Mucosa of rectum (tissue), 2 donors: ENCODE results near the gene NDUFS2.
A peak's percentile ranks its signal among the peaks of the same experiment; 100 is the strongest.

Experiments used
- H3K27ac ChIP-seq, 2 donors: one replicate each; pipeline ENCODE4 v1.7.0; 2013; ENCODE audit warnings: inconsistent platforms in 2 of 2, low read depth in 2 of 2, low read length in 2 of 2
- H3K27me3 ChIP-seq, 2 donors: one replicate each; pipeline ENCODE4 v1.7.0; 2013; ENCODE audit warnings: low read length in 2 of 2; ENCODE audit not compliant: control insufficient read depth in 2 of 2, insufficient read depth in 2 of 2
- H3K36me3 ChIP-seq, 2 donors: one replicate each; pipeline ENCODE4 v1.7.0; 2013; ENCODE audit warnings: low read length in 2 of 2; ENCODE audit not compliant: control insufficient read depth in 2 of 2, insufficient read depth in 2 of 2
- H3K4me1 ChIP-seq, 2 donors: one replicate each; pipeline ENCODE4 v1.7.0; 2013; ENCODE audit warnings: low read length in 2 of 2, mild to moderate bottlenecking in 1 of 2; ENCODE audit not compliant: control insufficient read depth in 2 of 2, insufficient read depth in 2 of 2
- H3K4me3 ChIP-seq, 2 donors: one replicate each; pipeline ENCODE4 v1.7.0; 2013; ENCODE audit warnings: low read length in 2 of 2
- H3K9ac ChIP-seq, 2 donors: one replicate each; pipeline ENCODE4 v1.7.0; 2013; ENCODE audit warnings: low read length in 2 of 2, low read depth in 1 of 2, mild to moderate bottlenecking in 1 of 2
- H3K9me3 ChIP-seq, 2 donors: one replicate each; pipeline ENCODE4 v1.7.0; 2013; ENCODE audit warnings: low read length in 2 of 2; ENCODE audit not compliant: control insufficient read depth in 2 of 2
- donor health status: healthy.
- donor health status: Normal muscosa, but diverticular disease.

The NDUFS2 gene

DNA sequence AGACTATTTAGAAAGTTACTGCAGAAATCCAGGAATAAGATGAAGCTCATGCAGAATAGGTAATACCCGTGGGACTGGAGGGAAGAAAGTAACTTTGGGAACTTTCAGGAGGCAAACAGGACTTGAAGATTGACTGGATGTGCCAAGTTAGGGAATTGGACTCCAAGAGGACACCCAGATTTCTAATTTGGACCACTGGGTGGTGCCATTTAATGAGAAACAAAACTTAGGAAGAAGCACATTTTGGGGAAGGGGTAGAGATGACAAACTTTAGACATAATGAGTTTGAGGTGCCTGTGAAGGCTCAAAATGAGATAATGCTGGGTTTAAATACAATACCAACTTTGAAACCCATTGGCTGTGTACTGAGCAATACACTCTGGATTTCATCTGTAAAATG lies 21.5 kb upstream of the NDUFS2 start:
- no peaks in the 10 kb centered on the region for H3K36me3 ChIP-seq
- H3K9me3 ChIP-seq: no peaks in the 10 kb centered on the region
- no peaks in the 10 kb centered on the region for H3K27me3 ChIP-seq
- peak overlapping the region in 1 of 2 donors; percentile 17 for H3K9ac ChIP-seq
- no peak overlapping the region for H3K27ac ChIP-seq
- no peak overlapping the region for H3K4me3 ChIP-seq
- H3K4me1 ChIP-seq: peaks cover 13 to 17% of the 10 kb centered on the region in 2 donors

DNA sequence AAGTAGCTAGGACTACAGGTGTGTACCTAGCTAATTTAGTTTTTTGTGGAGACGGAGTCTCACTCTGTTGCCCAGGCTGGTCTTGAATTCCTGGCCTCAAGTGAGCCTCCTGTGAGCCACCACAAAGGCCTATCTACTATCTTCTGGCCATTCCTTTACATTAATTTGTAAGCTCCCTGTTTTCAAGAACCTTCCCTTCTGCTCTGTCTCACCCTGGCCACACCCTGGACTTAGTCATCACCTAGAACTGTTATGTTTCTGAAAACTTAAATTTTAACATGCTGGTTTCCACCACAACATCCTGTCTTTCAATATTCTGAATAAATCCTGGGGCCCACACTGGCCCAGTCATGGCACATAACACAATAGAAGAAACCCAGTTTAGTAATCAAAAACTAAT lies 20.0 kb upstream of the NDUFS2 start:
- H3K9me3 ChIP-seq: no peaks in the 10 kb centered on the region
- no peaks in the 10 kb centered on the region for H3K36me3 ChIP-seq
- H3K4me3 ChIP-seq: peak overlapping the region in 1 of 2 donors; percentile 0
- peaks cover 5 to 13% of the 10 kb centered on the region in 2 donors for H3K4me1 ChIP-seq
- H3K9ac ChIP-seq: no peak overlapping the region
- H3K27ac ChIP-seq: peak overlapping the region; percentile 40 to 63
- H3K27me3 ChIP-seq: no peaks in the 10 kb centered on the region

DNA sequence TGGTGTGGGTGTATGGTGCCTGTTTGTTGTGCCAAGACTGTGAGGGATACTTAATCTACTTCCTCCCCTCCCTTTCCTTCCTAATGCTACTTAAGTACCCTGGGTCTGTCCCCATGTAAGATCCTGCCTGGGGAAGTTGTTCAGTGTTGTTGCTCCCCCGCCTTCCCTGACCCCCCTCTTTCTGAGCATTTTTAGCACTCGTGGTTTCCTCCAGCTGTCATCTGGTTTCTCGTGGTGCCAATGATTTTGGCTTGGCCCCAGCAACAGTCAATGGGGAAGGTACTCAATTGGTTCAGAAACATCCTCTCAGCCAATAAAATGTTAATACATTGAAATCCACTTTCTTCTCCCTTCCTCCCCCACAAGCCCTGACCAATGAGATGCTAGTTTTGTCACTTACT lies 16.9 kb upstream of the NDUFS2 start:
- no peak overlapping the region for H3K9ac ChIP-seq
- H3K36me3 ChIP-seq: no peaks in the 10 kb centered on the region
- H3K4me3 ChIP-seq: peak overlapping the region in 1 of 2 donors; percentile 56
- H3K27me3 ChIP-seq: no peaks in the 10 kb centered on the region
- peaks cover 0 to 13% of the 10 kb centered on the region in 2 donors for H3K4me1 ChIP-seq
- H3K27ac ChIP-seq: peak overlapping the region; percentile 65 to 86
- H3K9me3 ChIP-seq: no peaks in the 10 kb centered on the region

DNA sequence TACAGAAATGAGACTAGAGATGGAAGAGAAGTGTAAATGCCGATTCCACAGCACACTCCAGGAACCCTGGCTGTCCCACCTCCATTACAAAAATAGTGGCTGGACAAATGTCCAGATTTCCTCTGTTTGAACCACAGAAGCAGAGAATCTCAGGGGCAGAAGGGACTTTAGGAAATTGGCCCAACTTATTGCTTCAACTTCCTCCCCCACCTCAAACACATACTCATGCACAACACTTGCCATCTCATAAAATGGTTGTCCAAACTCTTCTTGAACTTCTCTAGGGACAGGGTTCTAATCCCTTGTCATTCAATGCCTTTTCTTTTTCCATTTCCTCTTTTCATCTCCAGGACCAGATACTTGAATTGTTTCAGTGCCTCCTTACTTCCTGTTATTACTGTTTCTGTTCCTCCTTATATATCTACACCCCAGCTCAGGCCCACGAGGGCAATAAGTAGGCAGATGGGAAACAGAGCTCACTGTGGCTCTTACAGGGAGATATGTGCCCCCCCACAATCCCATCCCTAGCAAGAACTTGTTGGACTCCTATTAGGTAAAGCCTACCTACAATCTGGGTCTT lies 16.3 kb upstream of the NDUFS2 start:
- no peaks in the 10 kb centered on the region for H3K9me3 ChIP-seq
- H3K36me3 ChIP-seq: no peaks in the 10 kb centered on the region
- H3K27me3 ChIP-seq: no peaks in the 10 kb centered on the region
- H3K4me3 ChIP-seq: peak overlapping the region in 1 of 2 donors; percentile 56
- peaks cover 0 to 13% of the 10 kb centered on the region in 2 donors for H3K4me1 ChIP-seq
- H3K9ac ChIP-seq: peak overlapping the region in 1 of 2 donors; percentile 56
- peak overlapping the region; percentile 65 to 86 for H3K27ac ChIP-seq

DNA sequence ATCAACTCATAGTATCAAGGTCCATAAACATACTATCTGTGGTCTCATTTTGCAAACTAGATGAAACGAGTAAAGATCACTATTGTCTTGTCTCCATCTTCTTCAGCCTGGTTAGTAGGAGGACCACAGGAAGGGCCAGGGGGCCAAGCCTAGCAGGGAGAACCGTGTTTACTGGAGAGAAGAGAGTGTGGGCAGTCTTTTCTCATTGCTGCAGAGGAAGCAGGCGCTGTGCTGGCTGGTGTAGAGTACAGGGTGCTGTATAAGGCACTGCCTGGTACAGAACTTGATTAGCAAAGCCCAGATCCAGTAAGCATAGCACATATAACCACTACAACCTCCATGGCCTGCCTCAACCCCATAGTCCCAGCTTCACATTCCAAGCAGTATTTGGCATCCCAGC lies 14.9 kb upstream of the NDUFS2 start:
- H3K9me3 ChIP-seq: no peaks in the 10 kb centered on the region
- no peak overlapping the region for H3K4me3 ChIP-seq
- peak overlapping the region in 1 of 2 donors; percentile 29 for H3K27ac ChIP-seq
- H3K4me1 ChIP-seq: peaks cover 0 to 13% of the 10 kb centered on the region in 2 donors
- no peaks in the 10 kb centered on the region for H3K27me3 ChIP-seq
- no peak overlapping the region for H3K9ac ChIP-seq
- H3K36me3 ChIP-seq: peaks cover 0 to 4% of the 10 kb centered on the region in 2 donors

DNA sequence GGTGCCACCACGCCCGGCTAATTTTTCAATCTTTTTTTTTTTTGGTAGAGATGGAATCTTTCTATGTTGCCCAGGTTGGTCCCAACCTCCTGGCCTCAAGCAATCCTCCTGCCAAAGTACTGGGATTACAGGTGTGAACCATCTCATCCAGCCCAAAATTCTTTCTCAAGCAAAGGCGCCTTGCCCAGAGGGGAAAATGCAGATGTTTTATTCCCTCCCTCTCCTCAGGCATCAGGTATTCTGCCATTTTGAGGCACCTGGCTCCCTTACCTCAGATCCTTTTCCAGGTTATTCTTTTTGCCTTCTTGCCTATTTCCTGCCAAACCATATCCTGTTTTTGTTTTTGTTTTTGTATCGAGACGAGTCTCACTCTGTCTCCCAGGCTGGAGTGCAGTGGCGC lies 13.8 kb upstream of the NDUFS2 start:
- H3K27ac ChIP-seq: no peak overlapping the region
- no peaks in the 10 kb centered on the region for H3K9me3 ChIP-seq
- H3K4me1 ChIP-seq: peaks cover 0 to 13% of the 10 kb centered on the region in 2 donors

DNA sequence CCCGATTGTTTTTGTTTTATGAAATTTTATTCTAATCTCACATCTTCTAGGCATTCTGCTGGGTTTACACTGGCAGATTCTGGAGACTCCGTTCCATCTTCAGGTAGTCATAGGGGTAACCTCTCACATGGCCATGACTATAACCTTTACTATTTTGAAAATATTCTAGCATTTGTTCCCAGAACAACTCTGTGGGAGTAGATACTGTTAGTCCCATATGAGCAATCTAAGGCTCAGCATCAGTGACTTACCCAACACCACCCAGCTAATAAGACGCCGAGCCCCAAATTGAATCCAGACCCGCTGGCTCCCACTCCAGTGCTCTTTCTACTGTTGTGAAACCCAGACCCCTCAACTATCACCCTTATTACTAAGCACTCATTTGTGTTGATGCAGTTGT lies 13.1 kb upstream of the NDUFS2 start:
- Histone ChIP-seq H3K27ac (no peak overlapping the region), H3K36me3 (peaks cover 0 to 4% of the 10 kb centered on the region in 2 donors), H3K9me3 (no peaks in the 10 kb centered on the region), H3K4me1 (peaks cover 0 to 13% of the 10 kb centered on the region in 2 donors), H3K4me3 (no peak overlapping the region), H3K27me3 (no peaks in the 10 kb centered on the region), H3K9ac (no peak overlapping the region)

More for the DNA sequence above, 13.8 kb upstream of the NDUFS2 start:
- Histone ChIP-seq H3K4me3 (no peak overlapping the region), H3K27me3 (no peaks in the 10 kb centered on the region), H3K36me3 (peaks cover 0 to 4% of the 10 kb centered on the region in 2 donors), H3K9ac (no peak overlapping the region)

DNA sequence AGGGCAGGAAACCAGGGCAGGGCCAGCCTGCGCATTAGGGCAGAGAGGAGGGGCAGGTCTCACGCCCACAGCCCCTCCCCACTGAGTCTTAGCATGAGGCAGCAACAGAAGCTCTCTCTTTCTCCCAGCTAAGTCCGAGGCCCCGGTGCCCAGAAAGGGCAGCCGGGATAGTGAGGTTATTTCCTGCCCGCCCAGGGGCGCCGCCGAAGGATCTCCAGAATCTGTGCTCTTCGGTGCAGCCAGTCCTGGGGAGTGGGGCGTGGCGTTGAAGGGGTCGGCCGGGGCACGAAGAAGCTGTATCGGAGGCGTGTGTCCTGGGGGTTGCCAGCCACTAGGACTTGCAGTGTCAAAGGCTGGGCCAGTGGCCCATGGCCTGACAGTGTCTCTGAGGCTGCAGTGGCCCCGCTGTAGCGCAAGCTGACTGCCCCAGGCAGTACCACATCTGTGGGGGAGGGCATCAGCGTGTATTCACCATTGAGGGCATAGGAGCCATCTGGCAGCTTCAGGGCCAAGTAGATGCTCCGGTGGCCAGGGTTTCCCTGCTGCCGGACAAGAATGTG lies 11.1 kb upstream of the NDUFS2 start:
- no peaks in the 10 kb centered on the region for H3K27me3 ChIP-seq
- H3K9ac ChIP-seq: no peak overlapping the region
- H3K27ac ChIP-seq: no peak overlapping the region
- H3K4me1 ChIP-seq: peaks cover 0 to 10% of the 10 kb centered on the region in 2 donors
- H3K36me3 ChIP-seq: peaks cover 0 to 4% of the 10 kb centered on the region in 2 donors
- no peaks in the 10 kb centered on the region for H3K9me3 ChIP-seq
- H3K4me3 ChIP-seq: no peak overlapping the region

DNA sequence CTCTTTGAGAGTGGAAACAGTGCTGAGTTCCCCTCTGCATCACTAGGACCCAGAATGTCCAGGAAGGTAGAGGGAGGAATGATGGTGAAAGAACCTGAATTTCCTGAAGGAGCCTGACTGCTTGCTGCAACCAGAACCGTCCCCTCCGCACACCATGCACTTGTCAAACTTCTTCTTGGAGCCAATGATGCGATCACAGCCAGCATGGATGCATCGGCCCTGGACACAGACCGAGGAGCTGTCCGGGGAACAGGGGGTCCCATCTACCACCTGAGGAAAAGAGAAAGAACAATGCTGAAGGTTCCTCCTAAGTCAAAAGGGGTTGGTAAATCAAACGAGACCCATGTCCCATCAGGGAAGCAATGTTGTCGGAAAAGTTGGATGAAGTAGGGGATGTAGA lies 10.2 kb upstream of the NDUFS2 start:
- H3K9me3 ChIP-seq: no peaks in the 10 kb centered on the region
- H3K27ac ChIP-seq: no peak overlapping the region
- H3K4me3 ChIP-seq: no peak overlapping the region
- H3K27me3 ChIP-seq: no peaks in the 10 kb centered on the region
- H3K4me1 ChIP-seq: peaks cover 6 to 8% of the 10 kb centered on the region in 2 donors
- H3K36me3 ChIP-seq: peaks cover 0 to 4% of the 10 kb centered on the region in 2 donors
- no peak overlapping the region for H3K9ac ChIP-seq

DNA sequence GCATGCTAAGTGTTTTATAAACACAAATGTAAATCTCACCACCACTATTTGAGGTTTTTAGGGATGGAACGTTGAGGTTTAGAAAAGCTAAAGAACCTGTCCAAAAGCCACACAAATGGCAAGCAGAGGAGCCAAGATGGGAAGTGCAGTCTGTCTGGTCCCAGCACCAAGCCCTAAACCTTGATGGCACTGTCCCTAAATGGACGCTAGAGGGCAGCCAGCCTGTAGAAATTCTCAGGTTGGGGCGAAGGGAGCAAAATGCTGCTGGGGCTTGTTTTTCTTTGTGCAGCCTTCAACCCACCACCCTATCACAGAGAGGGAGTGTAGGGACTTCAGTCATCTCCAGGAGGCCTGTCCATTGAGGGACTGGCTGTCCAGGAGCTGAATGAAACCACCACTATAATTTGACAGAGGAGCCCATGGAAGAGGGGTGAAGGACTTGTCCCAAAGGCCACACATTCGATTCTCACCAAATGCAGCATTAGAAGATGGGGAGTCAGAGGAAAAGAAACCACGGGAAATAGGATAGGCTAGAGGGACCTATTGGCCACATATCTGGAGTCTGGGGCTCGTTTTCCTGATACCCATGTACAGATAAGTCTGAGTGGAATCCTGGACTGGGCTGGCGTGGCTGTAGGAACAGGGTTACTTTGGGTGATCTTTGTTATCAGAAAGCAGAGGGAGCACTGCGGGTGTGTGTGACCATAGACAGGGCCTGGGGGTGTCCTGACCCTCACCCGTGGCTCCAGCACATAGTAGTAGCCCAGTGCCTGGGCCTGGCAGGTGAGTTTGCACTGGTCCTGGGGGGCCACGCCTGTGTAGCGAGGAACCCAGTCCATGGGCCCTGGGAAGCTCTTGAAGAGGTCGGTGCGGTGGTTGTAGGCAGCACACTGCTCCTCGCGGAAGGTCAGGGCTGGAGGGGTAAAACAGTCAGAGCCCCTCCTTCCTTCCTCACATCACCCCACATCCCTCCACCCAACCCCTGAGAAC lies 9.4 kb upstream of the NDUFS2 start:
- Histone ChIP-seq H3K9ac (no peak overlapping the region), H3K9me3 (no peaks in the 10 kb centered on the region), H3K27me3 (no peaks in the 10 kb centered on the region), H3K4me1 (peaks cover 7 to 14% of the 10 kb centered on the region in 2 donors), H3K36me3 (peaks cover 0 to 4% of the 10 kb centered on the region in 2 donors), H3K4me3 (no peak overlapping the region), H3K27ac (no peak overlapping the region)
